Thymus (tissue), 11 donors: Measurements from ENCODE around the gene SYT13. TPM values are rescaled to one million over a fixed set of nuclear protein-coding genes. Genes with fewer than 3 reads are reported as not detected.
"Not testable (repeated sequence)": the region's sequence is repeated elsewhere in the genome, so short reads cannot be mapped to it uniquely, and the experiment has no call there.

ENCODE experiments used
- DNase-seq, 9 donors: peaks; one replicate each; pipeline ENCODE4 v3.0.0-alpha.2; 2013; ENCODE audit warnings: low spot score in 9 of 9, low read depth in 6 of 9, missing footprints in 1 of 9
- H3K27ac ChIP-seq, 2 donors: one replicate each; pipeline ENCODE4 v1.5.1; 2013; ENCODE audit warnings: control low read depth in 1 of 2, low read depth in 1 of 2, low read length in 1 of 2, mild to moderate bottlenecking in 1 of 2, moderate library complexity in 1 of 2
- H3K27me3 ChIP-seq, 2 donors: one replicate each; pipeline ENCODE4 v1.5.1; 2013; ENCODE audit warnings: low read length in 1 of 2; ENCODE audit not compliant: control insufficient read depth in 2 of 2, insufficient read depth in 1 of 2
- H3K36me3 ChIP-seq, 2 donors: one replicate each; pipeline ENCODE4 v1.5.1; 2013; ENCODE audit warnings: low read length in 1 of 2, mild to moderate bottlenecking in 1 of 2, moderate library complexity in 1 of 2; ENCODE audit not compliant: control insufficient read depth in 2 of 2, insufficient read depth in 2 of 2
- H3K4me1 ChIP-seq, 2 donors: one replicate each; pipeline ENCODE4 v1.5.1; 2013; ENCODE audit warnings: low read length in 2 of 2; ENCODE audit not compliant: control insufficient read depth in 2 of 2, insufficient read depth in 2 of 2
- H3K4me3 ChIP-seq, 2 donors: one replicate each; pipeline ENCODE4 v1.5.1; 2013; ENCODE audit warnings: low read length in 2 of 2, control low read depth in 1 of 2, mild to moderate bottlenecking in 1 of 2
- H3K9me3 ChIP-seq, 2 donors: one replicate each; pipeline ENCODE4 v1.5.1; 2013; ENCODE audit warnings: low read length in 1 of 2, mild to moderate bottlenecking in 1 of 2; ENCODE audit not compliant: control insufficient read depth in 2 of 2, insufficient read depth in 1 of 2
- WGBS: extraction: QIAGEN DNeasy Blood & Tissue Kit; methylation state at CpG from one replicate; pipeline ENCODE4 v1.1.7; 2013; 5-methylcytosine and 5-hydroxymethylcytosine counted together
- polyA plus RNA-seq: library from polyadenylated mRNA; stranded (reverse); fragments of 200-250 nt; gene quantifications from one replicate; pipeline ENCODE4 v1.2.3, GENCODE V29; 2013
- total RNA-seq: library from RNA; stranded (reverse); fragments of 120-200 nt; gene quantifications from one replicate; pipeline ENCODE4 v1.2.4, GENCODE V29; 2013
- donor health status: healthy.

The SYT13 gene
- total and polyA plus RNA-seq, 2 donors = 0.14 to 0.25 TPM

DNA sequence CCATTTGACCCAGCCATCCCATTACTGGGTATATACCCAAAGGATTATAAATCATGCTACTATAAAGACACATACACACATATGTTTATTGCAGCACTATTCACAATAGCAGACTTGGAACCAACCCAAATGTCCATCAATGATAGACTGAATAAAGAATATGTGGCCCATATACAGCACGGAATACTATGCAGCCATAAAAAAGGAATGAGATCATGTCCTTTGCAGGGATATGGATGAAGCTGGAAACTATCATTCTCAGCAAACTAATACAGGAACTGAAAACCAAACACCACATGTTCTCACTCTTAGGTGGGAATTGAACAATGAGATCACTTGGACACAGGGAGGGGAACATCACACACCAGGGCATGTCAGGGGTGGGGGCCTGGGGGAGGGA lies 36.8 kb downstream of the SYT13 start:
- WGBS = 96% methylated on average over 1 of the region's 1 CpG

DNA sequence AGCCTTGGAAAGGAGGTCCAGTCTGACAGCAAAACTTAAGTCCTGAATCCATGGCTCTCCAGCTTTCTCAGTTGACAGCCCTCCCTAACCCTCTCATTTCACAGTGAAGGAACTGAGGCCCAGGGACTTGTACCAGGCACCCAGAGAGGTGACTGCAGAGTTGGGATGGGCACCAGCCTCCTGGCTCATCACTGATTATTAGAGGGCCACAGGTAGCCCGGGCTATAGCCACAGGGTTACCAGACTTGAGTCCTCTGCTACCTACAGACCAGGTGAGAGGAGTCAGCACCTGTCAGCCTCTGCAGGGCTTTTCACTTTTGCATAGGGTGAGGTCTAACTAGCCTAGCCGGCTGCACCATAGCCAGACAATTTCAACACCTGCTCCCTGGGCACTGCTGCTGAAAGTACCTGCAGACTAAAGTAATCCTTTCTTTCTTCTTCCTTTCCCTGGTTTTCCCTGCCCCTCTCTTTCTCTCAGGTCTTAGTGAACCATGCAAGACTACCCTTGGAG lies 37.6 kb downstream of the SYT13 start:
- no peak for DNase-seq
- no peaks in the 10 kb centered on the region for H3K4me1 ChIP-seq
- no peak overlapping the region for H3K4me3 ChIP-seq
- no peaks in the 10 kb centered on the region for H3K9me3 ChIP-seq
- WGBS = 88% methylated on average over 2 of the region's 2 CpGs
- H3K36me3 ChIP-seq = no peaks in the 10 kb centered on the region
- no peak overlapping the region for H3K27ac ChIP-seq
- H3K27me3 ChIP-seq = peaks cover 0 to 5% of the 10 kb centered on the region in 2 donors

More for the DNA sequence above, 36.8 kb downstream of the SYT13 start:
- not testable (repeated sequence) for H3K36me3 ChIP-seq, H3K9me3 ChIP-seq, H3K27me3 ChIP-seq, DNase-seq, H3K4me3 ChIP-seq, H3K27ac ChIP-seq, H3K4me1 ChIP-seq

- Histone ChIP-seq H3K27me3 (peaks cover 0 to 3% of the 10 kb centered on the region in 2 donors), H3K4me1 (no peaks in the 10 kb centered on the region), H3K36me3 (no peaks in the 10 kb centered on the region), H3K27ac (no peak overlapping the region), H3K4me3 (no peak overlapping the region), H3K9me3 (no peaks in the 10 kb centered on the region)
- no peak for DNase-seq
- WGBS = 84% methylated on average over 2 of the region's 2 CpGs
These were observed 38.7 kb downstream of the SYT13 start for GRCh38 chr11:45247433-45247832.

DNA sequence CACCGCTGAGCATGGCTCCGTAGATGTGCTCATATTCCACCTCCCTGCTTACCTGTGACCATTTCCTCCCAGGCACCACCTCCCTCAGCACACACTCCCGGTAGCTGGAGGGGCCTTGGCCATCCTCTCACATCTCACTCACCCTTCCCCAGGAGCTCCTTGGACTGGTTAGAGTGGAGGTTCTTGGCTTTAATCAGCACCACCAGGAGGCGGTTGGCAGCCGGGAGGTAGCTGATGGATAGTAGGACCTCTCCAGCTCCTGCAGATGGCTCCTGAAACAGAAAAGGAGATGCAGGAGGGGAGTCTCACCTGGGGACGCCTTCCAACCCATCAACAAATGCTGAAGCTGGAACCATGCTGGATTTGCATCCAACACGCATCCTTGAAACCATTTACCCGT lies 39.9 kb downstream of the SYT13 start:
- no peaks in the 10 kb centered on the region for H3K4me1 ChIP-seq
- no peaks in the 10 kb centered on the region for H3K27me3 ChIP-seq
- no peaks in the 10 kb centered on the region for H3K9me3 ChIP-seq
- DNase-seq = no peak
- H3K27ac ChIP-seq = no peak overlapping the region
- no peak overlapping the region for H3K4me3 ChIP-seq
- WGBS = 95% methylated on average over 8 of the region's 8 CpGs
- H3K36me3 ChIP-seq = no peaks in the 10 kb centered on the region

- Histone ChIP-seq H3K27ac (no peak overlapping the region), H3K36me3 (no peaks in the 10 kb centered on the region), H3K27me3 (no peaks in the 10 kb centered on the region), H3K9me3 (no peaks in the 10 kb centered on the region), H3K4me3 (no peak overlapping the region), H3K4me1 (no peaks in the 10 kb centered on the region)
- no peak for DNase-seq
- 87% methylated on average over 8 of the region's 8 CpGs for WGBS
These were observed 40.7 kb downstream of the SYT13 start for GRCh38 chr11:45245218-45246045.

- no peak for DNase-seq
- 92% methylated on average over 12 of the region's 12 CpGs for WGBS
- no peak overlapping the region for H3K27ac ChIP-seq
- no peak overlapping the region for H3K4me3 ChIP-seq
- no peaks in the 10 kb centered on the region for H3K9me3 ChIP-seq
- H3K4me1 ChIP-seq = no peaks in the 10 kb centered on the region
- no peaks in the 10 kb centered on the region for H3K36me3 ChIP-seq
- no peaks in the 10 kb centered on the region for H3K27me3 ChIP-seq
These were observed 42.2 kb downstream of the SYT13 start for GRCh38 chr11:45243967-45244366.

DNA sequence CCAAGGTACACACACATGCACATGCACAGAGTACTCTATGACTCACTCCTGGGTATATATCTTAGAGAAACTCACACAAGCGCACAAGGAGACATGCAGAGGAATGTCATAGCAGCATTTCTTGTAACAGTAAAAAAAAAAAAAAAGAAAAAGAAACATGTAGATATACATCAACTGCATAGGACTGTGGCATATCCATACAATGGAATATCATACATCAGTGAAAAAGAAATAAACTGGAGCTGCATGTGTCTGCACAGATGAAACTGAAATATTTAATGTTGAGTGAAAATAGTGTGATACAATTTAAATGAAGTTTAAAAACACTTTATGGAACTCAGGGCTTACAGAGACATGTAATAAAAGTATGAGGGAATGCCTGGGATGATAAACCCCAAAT lies 46.4 kb downstream of the SYT13 start:
- H3K36me3 ChIP-seq = no peaks in the 10 kb centered on the region
- no peaks in the 10 kb centered on the region for H3K4me1 ChIP-seq
- no peaks in the 10 kb centered on the region for H3K9me3 ChIP-seq
- 97% methylated on average over 1 of the region's 1 CpG for WGBS
- H3K27me3 ChIP-seq = no peaks in the 10 kb centered on the region
- no peak overlapping the region for H3K4me3 ChIP-seq
- no peak for DNase-seq
- H3K27ac ChIP-seq = no peak overlapping the region

DNA sequence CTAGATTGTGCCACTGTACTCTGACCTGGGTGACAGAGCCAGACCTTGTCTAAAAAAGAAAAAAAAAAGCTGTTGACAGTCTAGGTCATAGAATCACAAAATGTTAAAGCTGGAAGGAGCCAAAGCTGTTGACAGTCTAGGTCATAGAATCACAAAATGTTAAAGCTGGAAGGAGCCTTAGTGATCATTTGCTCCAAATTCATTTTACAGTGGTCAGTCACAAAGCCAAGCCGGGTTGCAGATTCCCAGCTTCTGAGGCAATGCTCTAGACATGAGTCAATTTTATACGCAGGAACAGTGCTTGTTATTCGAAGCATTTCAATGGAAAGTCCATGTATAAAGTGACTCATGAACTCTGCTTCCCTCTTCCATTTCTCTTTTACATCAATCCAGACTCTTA lies 47.4 kb downstream of the SYT13 start:
- Histone ChIP-seq H3K9me3 (no peaks in the 10 kb centered on the region), H3K36me3 (no peaks in the 10 kb centered on the region), H3K4me3 (no peak overlapping the region), H3K27me3 (no peaks in the 10 kb centered on the region), H3K27ac (no peak overlapping the region), H3K4me1 (no peaks in the 10 kb centered on the region)
- DNase-seq = no peak
- 98% methylated on average over 3 of the region's 3 CpGs for WGBS

- H3K36me3 ChIP-seq = no peaks in the 10 kb centered on the region
- no peak overlapping the region for H3K4me3 ChIP-seq
- no peaks in the 10 kb centered on the region for H3K9me3 ChIP-seq
- no peaks in the 10 kb centered on the region for H3K4me1 ChIP-seq
- 78% methylated on average over 4 of the region's 4 CpGs for WGBS
- no peak for DNase-seq
- no peak overlapping the region for H3K27ac ChIP-seq
- H3K27me3 ChIP-seq = no peaks in the 10 kb centered on the region
These were observed 48.3 kb downstream of the SYT13 start for GRCh38 chr11:45237711-45238315.
